ENCODE data around the gene KCTD16. TPM values are rescaled to one million over a fixed set of nuclear protein-coding genes. Genes with fewer than 3 reads are reported as not detected.

Gene KCTD16
- polyA plus RNA-seq, 1 donor = 2.9 TPM

- no peak for DNase-seq
Observed at GRCh38 chr5:144284931-144285502, 114.3 kb downstream of the KCTD16 start.

GRCh38 chr5:144289277-144289676, 118.6 kb downstream of the KCTD16 start:
- DNase-seq = no peak

- DNase-seq = no peak
Observed at GRCh38 chr5:144292029-144292428, 121.4 kb downstream of the KCTD16 start.

- DNase-seq = no peak
Observed at GRCh38 chr5:144295284-144295683, 124.6 kb downstream of the KCTD16 start.

GRCh38 chr5:144297081-144297480, 126.4 kb downstream of the KCTD16 start:
- DNase-seq = no peak

GRCh38 chr5:144298658-144299057, 128.0 kb downstream of the KCTD16 start:
- no peak for DNase-seq

- DNase-seq = no peak
Observed at GRCh38 chr5:144304688-144305087, 134.0 kb downstream of the KCTD16 start.

- no peak for DNase-seq
Observed at GRCh38 chr5:144307736-144308135, 137.1 kb downstream of the KCTD16 start.

- no peak for DNase-seq
Observed at GRCh38 chr5:144308174-144308573, 137.5 kb downstream of the KCTD16 start.

- DNase-seq = no peak
Observed at GRCh38 chr5:144308906-144309670, 138.4 kb downstream of the KCTD16 start.

- no peak for DNase-seq
Observed at GRCh38 chr5:144310621-144311020, 139.9 kb downstream of the KCTD16 start.

- no peak for DNase-seq
Observed at GRCh38 chr5:144313147-144313726, 142.6 kb downstream of the KCTD16 start.

- no peak for DNase-seq
Observed at GRCh38 chr5:144315026-144315425, 144.4 kb downstream of the KCTD16 start.

GRCh38 chr5:144315994-144316634, 145.4 kb downstream of the KCTD16 start:
- no peak for DNase-seq

- no peak for DNase-seq
Observed at GRCh38 chr5:144318011-144318410, 147.3 kb downstream of the KCTD16 start.

- no peak for DNase-seq
Observed at GRCh38 chr5:144318460-144318859, 147.8 kb downstream of the KCTD16 start.

GRCh38 chr5:144323181-144323580, 152.5 kb downstream of the KCTD16 start:
- DNase-seq = no peak

GRCh38 chr5:144325532-144325931, 154.9 kb downstream of the KCTD16 start:
- no peak for DNase-seq

GRCh38 chr5:144328494-144328893, 157.8 kb downstream of the KCTD16 start:
- no peak for DNase-seq

- DNase-seq = no peak
Observed at GRCh38 chr5:144328980-144329379, 158.3 kb downstream of the KCTD16 start.

GRCh38 chr5:144329681-144330080, 159.0 kb downstream of the KCTD16 start:
- no peak for DNase-seq

GRCh38 chr5:144331361-144331760, 160.7 kb downstream of the KCTD16 start:
- DNase-seq = no peak

GRCh38 chr5:144332265-144332664, 161.6 kb downstream of the KCTD16 start:
- no peak for DNase-seq
